Stimulated activated CD4-positive, alpha-beta T cell treated with anti-CD3 and anti-CD28 coated beads, Interleukin-4, amount 100 ng/mL, for 24 hours (primary cell): ENCODE measurements around the gene ACSM2B.
"Not testable (repeated sequence)": the region's sequence is repeated elsewhere in the genome, so short reads cannot be mapped to it uniquely, and the experiment has no call there.

ENCODE experiments used
- DNase-seq: peaks from one replicate; pipeline ENCODE4 v3.0.0-alpha.2; 2020

The ACSM2B gene

GRCh38 chr16:20592780-20593179 lies 16.6 kb upstream of the ACSM2B start:
- DNase-seq = not testable (repeated sequence)

GRCh38 chr16:20589486-20589885 lies 13.3 kb upstream of the ACSM2B start:
- not testable (repeated sequence) for DNase-seq

- DNase-seq = not testable (repeated sequence)
Measured at GRCh38 chr16:20587645-20588074, 11.5 kb upstream of the ACSM2B start.

- DNase-seq = not testable (repeated sequence)
Measured at GRCh38 chr16:20586716-20587115, 10.5 kb upstream of the ACSM2B start.

GRCh38 chr16:20586112-20586511 lies 9.9 kb upstream of the ACSM2B start:
- not testable (repeated sequence) for DNase-seq

GRCh38 chr16:20580487-20581259 lies 4.5 kb upstream of the ACSM2B start:
- not testable (repeated sequence) for DNase-seq

GRCh38 chr16:20578091-20578490 lies 1.9 kb upstream of the ACSM2B start:
- not testable (repeated sequence) for DNase-seq

GRCh38 chr16:20569117-20569651 lies 7.0 kb downstream of the ACSM2B start:
- DNase-seq = not testable (repeated sequence)

- no peak for DNase-seq
Measured at GRCh38 chr16:20568404-20568803, 7.8 kb downstream of the ACSM2B start.

- no peak for DNase-seq
Measured at GRCh38 chr16:20566864-20567263, 9.3 kb downstream of the ACSM2B start.

GRCh38 chr16:20565334-20565733 lies 10.8 kb downstream of the ACSM2B start:
- not testable (repeated sequence) for DNase-seq

GRCh38 chr16:20564218-20564617 lies 11.9 kb downstream of the ACSM2B start:
- DNase-seq = not testable (repeated sequence)

GRCh38 chr16:20555628-20556027 lies 20.5 kb downstream of the ACSM2B start:
- DNase-seq = not testable (repeated sequence)

GRCh38 chr16:20554689-20555088 lies 21.5 kb downstream of the ACSM2B start:
- not testable (repeated sequence) for DNase-seq

GRCh38 chr16:20553493-20553892 lies 22.7 kb downstream of the ACSM2B start:
- DNase-seq = not testable (repeated sequence)

GRCh38 chr16:20546951-20547350 lies 29.2 kb downstream of the ACSM2B start:
- not testable (repeated sequence) for DNase-seq

- not testable (repeated sequence) for DNase-seq
Measured at GRCh38 chr16:20546278-20546853, 29.8 kb downstream of the ACSM2B start.

GRCh38 chr16:20540603-20541316 lies 35.4 kb downstream of the ACSM2B start:
- DNase-seq = not testable (repeated sequence)

GRCh38 chr16:20538687-20539086 lies 37.5 kb downstream of the ACSM2B start:
- DNase-seq = no peak

- no peak for DNase-seq
Measured at GRCh38 chr16:20538181-20538580, 38.0 kb downstream of the ACSM2B start.

- not testable (repeated sequence) for DNase-seq
Measured at GRCh38 chr16:20536669-20537068, 39.5 kb downstream of the ACSM2B start.

- DNase-seq = not testable (repeated sequence)
Measured at GRCh38 chr16:20532284-20532792, 43.8 kb downstream of the ACSM2B start.

GRCh38 chr16:20531795-20532194 lies 44.4 kb downstream of the ACSM2B start:
- not testable (repeated sequence) for DNase-seq
